ENCODE results near the gene CCDC191. TPM values are rescaled to one million over a fixed set of nuclear protein-coding genes. Genes with fewer than 3 reads are reported as not detected.

The CCDC191 gene
- total RNA-seq, 1 donor from 2014 or later = 4.9 TPM

DNA sequence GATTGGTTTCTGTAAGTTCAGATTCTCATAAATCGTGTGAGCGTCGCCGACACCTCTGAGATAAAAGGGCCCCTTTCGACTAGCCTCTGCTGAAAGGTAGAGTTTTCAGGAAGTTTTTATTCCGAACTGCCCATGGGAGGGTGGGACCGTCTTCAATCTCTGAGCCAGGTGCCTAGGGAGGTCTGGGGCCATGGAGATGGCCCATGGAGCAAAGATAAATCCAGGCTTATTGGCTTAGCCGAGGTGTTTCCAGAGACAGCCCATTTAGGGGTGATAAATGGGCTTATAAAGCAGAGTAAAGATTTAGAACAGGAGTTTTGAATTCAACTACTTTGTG, 653 bp upstream of the CCDC191 start:
- peak overlapping the region; percentile 97 for H3K4me3 Mint-ChIP-seq
- Histone ChIP-seq H3K9me3 (ENCODE audit: low read depth) (no peaks in the 10 kb centered on the region), H3K9ac (peak overlapping the region; percentile 73), H3K4me2 (peak overlapping the region; percentile 94), H2AFZ (replicated peaks) (peak overlapping the region; percentile 95), H3K27me3 (no peaks in the 10 kb centered on the region), H3F3A (ENCODE audit: low read depth) (no peaks in the 10 kb centered on the region), H3K79me2 (ENCODE audit: low read depth) (peaks cover 52% of the 10 kb centered on the region), H3K36me3 (no peaks in the 10 kb centered on the region), H3K4me1 (peaks cover 12% of the 10 kb centered on the region), H4K20me1 (ENCODE audit: low read depth) (peaks cover 11% of the 10 kb centered on the region), H3K27ac (no peak overlapping the region), H3K4me3 (peak overlapping the region; percentile 90)
- no peaks in the 10 kb centered on the region for H3K36me3 Mint-ChIP-seq
- peaks cover 2% of the 10 kb centered on the region for H3K27me3 Mint-ChIP-seq (ENCODE audit: insufficient read depth, low read depth)
- no peaks in the 10 kb centered on the region for H3K9me3 Mint-ChIP-seq
- H3K4me1 Mint-ChIP-seq = peaks cover 20% of the 10 kb centered on the region
- H3K27ac Mint-ChIP-seq = peak overlapping the region; percentile 85
- no peak for TF ChIP-seq CTCF (IDR thresholded peaks at IDR 0.05)
- no peak for TF ChIP-seq EZH2phosphoT487 (IDR thresholded peaks at IDR 0.05)
- no peak for TF ChIP-seq EZH2 (IDR thresholded peaks at IDR 0.05)
- no peak for DNase-seq (ENCODE audit: low spot score)

GRCh38 chr3:114052216-114052615, 4.1 kb downstream of the CCDC191 start:
- Mint-ChIP-seq H3K36me3 (no peaks in the 10 kb centered on the region), H3K27me3 (ENCODE audit: insufficient read depth, low read depth) (peaks cover 2% of the 10 kb centered on the region), H3K27ac (no peak overlapping the region), H3K9me3 (no peaks in the 10 kb centered on the region), H3K4me3 (no peak overlapping the region), H3K4me1 (peaks cover 9% of the 10 kb centered on the region)
- Histone ChIP-seq H4K20me1 (ENCODE audit: low read depth) (no peaks in the 10 kb centered on the region), H3K9ac (no peak overlapping the region), H3K79me2 (ENCODE audit: low read depth) (peaks cover 6% of the 10 kb centered on the region), H3K27me3 (no peaks in the 10 kb centered on the region), H3K36me3 (no peaks in the 10 kb centered on the region), H3K4me1 (peaks cover 3% of the 10 kb centered on the region), H2AFZ (replicated peaks) (no peak overlapping the region), H3K4me2 (no peak overlapping the region), H3K9me3 (ENCODE audit: low read depth) (no peaks in the 10 kb centered on the region), H3F3A (ENCODE audit: low read depth) (no peaks in the 10 kb centered on the region), H3K4me3 (no peak overlapping the region), H3K27ac (no peak overlapping the region)
- TF ChIP-seq EZH2 (IDR thresholded peaks at IDR 0.05) (no peak), CTCF (IDR thresholded peaks at IDR 0.05) (no peak), EZH2phosphoT487 (IDR thresholded peaks at IDR 0.05) (no peak)
- no peak for DNase-seq (ENCODE audit: low spot score)

- Mint-ChIP-seq H3K9me3 (no peaks in the 10 kb centered on the region), H3K27ac (no peak overlapping the region), H3K4me1 (no peaks in the 10 kb centered on the region), H3K36me3 (peaks cover 2% of the 10 kb centered on the region), H3K27me3 (ENCODE audit: insufficient read depth, low read depth) (no peaks in the 10 kb centered on the region), H3K4me3 (no peak overlapping the region)
- Histone ChIP-seq H3K9me3 (ENCODE audit: low read depth) (no peaks in the 10 kb centered on the region), H3K27me3 (no peaks in the 10 kb centered on the region), H3K79me2 (ENCODE audit: low read depth) (no peaks in the 10 kb centered on the region), H3K27ac (no peak overlapping the region), H3K9ac (no peak overlapping the region), H3K36me3 (no peaks in the 10 kb centered on the region), H3K4me2 (no peak overlapping the region), H3F3A (ENCODE audit: low read depth) (no peaks in the 10 kb centered on the region), H2AFZ (replicated peaks) (no peak overlapping the region), H3K4me1 (no peaks in the 10 kb centered on the region), H3K4me3 (no peak overlapping the region), H4K20me1 (ENCODE audit: low read depth) (no peaks in the 10 kb centered on the region)
- DNase-seq (ENCODE audit: low spot score) = no peak
- TF ChIP-seq EZH2 (IDR thresholded peaks at IDR 0.05) (no peak), CTCF (IDR thresholded peaks at IDR 0.05) (no peak), EZH2phosphoT487 (IDR thresholded peaks at IDR 0.05) (no peak)
These were observed 13.1 kb downstream of the CCDC191 start for GRCh38 chr3:114043205-114043604.

Data from neural progenitor cell (in vitro differentiated cells).